ENCODE measurements around the gene SLC9A8.

DNA sequence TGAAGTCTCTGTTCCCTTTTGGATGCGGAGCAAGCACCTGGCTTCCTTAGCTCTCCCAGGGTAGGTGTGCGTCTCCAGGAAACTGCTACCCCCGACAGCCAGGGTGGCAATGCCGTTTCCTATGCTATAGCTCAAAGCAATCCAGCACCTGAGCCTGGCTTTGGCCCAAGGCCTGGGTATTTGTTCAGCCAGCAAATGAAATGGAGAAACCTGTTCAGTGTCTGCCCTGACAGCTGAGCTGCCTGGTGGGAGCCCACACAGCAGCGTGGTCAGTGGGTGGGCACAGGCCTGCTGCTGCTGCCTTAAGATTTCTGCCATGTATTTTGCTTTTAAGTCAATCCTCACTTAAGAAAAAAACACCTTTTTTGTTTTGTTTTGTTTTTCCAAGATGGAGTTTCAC is 89.0 kb downstream of the SLC9A8 start:
- TF ChIP-seq, protein P1, sequence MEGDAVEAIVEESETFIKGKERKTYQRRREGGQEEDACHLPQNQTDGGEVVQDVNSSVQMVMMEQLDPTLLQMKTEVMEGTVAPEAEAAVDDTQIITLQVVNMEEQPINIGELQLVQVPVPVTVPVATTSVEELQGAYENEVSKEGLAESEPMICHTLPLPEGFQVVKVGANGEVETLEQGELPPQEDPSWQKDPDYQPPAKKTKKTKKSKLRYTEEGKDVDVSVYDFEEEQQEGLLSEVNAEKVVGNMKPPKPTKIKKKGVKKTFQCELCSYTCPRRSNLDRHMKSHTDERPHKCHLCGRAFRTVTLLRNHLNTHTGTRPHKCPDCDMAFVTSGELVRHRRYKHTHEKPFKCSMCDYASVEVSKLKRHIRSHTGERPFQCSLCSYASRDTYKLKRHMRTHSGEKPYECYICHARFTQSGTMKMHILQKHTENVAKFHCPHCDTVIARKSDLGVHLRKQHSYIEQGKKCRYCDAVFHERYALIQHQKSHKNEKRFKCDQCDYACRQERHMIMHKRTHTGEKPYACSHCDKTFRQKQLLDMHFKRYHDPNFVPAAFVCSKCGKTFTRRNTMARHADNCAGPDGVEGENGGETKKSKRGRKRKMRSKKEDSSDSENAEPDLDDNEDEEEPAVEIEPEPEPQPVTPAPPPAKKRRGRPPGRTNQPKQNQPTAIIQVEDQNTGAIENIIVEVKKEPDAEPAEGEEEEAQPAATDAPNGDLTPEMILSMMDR (conservative IDR thresholded peaks at IDR 0.05 in 1 of 2, IDR thresholded peaks at IDR 0.05 in 1 of 2; ENCODE audit: extremely low read depth in 1 of 2, insufficient read depth in 1 of 2, low read depth in 1 of 2, low read length in 2 of 2), result no peak
- TF ChIP-seq EZH2 (IDR thresholded peaks at IDR 0.05; ENCODE audit: borderline replicate concordance, low read length), result no peak

All from mammary epithelial cell (primary cell).